ENCODE measurements around the gene RAMACL.
"Not testable (repeated sequence)": the region's sequence is repeated elsewhere in the genome, so short reads cannot be mapped to it uniquely, and the experiment has no call there.

Gene RAMACL

DNA sequence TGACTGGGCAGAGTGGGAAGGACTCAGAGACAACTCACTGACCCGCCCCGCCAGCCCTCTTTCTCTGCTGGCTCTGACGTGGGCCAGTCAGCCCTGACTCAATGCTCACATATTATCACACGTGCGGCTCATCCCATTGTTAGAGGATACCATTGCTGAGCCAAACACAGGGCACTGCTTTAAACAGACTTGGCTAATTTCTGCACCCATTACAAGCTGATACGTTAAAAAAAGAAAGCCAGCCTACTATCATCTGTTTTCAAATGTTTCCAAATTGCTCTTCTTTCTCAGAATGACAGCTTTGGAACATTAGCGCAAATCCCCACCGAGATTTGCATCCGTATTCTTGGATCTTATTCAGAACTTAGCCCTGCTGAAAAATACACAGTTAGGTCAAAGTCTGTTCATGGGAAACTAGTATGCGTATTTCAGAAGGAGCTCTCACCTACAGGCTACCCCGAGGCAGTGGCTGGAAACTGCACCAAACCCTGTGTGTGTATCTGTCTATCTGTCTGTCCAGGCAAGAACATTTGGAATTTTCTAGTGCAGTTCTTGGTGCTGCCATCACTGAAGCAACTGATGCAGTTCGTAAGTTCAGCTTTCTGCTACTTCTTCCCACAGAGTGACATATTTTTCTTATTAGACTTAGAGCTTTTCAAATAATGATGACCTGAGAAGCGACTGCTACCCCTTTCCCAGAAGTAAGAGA lies 32.8 kb downstream of the RAMACL start:
- DNase-seq, result no peak

DNA sequence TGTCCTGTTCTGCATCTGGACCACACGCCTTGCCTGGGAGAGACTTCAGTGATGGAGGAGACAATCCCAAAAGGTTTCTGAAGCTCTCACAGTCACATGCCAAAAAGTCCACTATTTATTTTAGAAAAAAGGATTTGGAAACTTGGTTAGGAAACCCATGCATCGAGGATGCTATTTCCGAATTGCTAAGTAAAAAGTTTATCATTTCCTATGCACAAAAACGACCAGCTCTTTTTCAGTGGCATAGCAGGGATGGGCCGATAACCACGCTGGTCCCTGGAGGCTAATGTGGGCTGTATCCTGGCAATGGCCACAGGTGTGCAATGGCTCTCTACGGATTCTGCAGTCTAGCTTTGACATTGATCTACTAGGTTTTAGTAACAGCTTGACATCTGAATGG lies 33.9 kb downstream of the RAMACL start:
- DNase-seq, result no peak

DNA sequence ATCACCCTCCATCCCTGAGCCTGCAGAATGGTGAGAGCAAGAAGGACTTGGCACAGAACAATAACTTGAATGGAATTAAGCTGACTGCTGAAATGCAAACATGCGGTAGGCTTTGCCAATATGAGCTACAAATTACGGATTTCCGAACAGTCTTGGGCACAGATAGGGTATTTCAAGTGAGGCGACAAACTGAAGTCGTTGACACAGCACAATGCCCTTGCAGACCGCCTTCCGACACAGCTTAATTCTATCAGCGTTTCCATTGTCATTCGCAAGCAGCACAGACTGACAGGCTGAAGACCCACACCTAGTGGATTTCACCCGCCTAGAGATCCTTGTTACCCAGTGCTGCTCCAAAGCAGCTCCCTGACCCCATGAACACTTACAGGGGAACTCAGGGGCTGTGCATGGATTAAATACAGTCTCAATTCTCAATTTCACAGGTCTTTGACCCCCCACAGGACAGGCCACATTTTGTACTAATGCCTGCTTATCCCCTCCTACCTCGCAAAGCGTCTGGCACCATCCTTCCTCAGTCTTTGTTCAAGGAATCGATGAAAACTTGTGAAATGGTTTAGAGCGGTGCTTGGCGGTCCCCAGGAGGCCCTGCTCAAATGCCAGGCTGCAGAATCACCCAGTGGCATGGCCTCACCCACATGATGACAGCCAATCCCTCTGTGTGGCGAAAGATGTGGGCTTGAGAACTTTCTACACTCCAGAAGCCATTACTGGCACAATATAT lies 34.6 kb downstream of the RAMACL start:
- DNase-seq, result no peak

DNA sequence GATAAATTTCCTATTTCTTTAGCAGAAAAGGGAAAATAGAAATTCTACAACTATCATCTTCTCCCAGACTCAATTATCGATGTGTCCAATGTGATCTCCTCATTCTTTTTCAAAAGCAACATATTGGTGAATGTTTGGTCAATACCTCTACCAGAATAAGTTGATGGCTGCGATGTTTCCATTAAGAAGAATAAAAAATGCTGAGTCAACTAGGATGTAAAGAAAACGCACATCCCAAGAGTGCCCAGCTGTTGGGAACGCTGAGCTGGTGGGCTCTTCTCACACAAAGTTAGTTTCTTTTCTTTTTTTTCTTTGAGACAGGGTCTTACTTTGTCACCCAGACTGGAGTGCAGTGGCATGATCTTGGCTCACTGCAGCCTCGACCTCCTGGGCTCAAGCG lies 39.8 kb downstream of the RAMACL start:
- no peak for DNase-seq

DNA sequence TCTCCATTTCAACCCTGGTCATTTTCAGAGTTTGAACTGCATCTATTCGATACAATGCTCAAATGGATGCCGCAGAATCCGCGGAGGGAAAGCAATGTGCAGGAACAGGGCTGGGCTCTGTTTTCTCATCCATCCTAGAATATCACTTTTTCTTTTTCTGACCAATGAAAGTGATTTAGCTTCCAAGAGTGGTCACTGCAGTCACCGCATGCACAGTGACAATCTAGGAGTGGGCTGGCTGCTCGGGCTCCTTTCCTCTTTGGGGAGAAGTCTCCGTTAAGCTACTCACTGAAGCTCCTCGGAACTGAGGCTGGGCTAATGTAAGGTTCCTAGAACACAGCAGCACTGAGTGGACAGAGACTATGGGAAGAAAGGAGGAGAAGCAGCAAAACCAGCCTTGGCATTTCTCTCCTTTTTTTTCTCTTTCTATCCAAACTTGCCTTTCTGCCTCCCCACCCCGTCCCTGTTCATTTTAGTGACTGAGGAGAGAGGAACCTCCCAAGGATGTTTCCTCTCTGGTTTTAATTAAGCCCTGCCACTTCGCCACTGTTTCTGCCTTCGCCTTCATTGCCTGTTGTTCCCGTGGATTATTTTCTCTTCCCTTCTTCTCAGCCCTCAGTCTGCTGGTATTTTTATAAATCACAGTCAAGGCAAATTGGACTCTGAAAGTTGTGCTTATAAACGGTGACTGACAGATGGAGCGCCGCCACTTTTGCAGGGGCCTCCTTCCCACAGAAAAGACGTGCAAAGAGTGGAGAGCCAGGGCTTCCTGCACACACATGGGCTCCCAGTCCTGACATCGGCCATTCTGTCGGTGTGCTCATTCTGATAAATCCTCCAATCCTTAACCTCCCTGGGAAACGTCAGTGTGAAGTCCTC lies 41.1 kb downstream of the RAMACL start:
- DNase-seq, result no peak

DNA sequence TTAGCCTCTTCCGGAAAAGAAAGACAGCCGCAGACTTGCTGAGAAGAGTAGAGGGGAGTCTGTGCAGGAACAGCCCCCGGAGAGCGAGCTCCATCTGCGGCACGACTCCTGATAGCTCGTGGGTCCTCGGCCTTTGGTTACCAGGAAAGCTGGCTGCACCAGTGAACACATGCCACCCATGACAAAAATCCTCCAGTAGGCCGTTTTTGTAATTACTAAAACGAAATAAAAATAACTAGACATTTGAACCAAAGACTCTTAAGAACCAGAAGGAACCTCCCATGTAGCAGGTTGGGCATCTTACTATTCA lies 42.2 kb downstream of the RAMACL start:
- no peak for DNase-seq

DNA sequence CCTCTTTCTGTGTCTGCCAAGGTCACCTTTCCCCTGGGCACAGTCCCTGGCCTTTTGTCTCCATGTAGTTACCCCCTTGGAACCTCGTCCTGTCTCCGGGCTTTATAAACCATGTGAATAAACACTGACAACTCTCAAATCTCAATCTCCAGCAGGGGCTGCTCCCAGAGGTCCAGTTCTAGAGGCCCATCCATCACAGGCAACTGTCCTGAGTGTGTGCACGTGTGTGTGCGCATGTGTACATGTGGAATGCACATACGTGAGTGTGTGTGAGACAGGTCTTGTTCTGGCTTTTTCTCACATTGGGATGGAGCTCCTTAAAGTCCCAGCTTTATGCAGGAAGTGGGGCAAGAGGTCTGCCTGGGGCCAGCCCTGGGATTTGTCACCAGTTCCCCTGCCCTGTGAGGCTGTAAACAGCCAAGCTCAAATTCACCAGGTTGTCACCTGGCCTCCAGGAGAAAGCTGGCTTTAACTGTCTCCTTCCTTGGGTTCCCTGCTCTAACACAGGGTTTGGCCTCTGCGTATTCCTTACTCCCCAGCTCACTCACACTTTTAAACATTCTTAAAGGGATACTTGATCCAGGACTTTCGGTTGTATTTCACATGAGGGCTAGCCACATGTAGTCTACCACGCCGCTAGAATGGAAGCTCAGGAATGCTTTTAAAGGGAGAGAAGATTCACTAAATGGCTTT lies 42.7 kb downstream of the RAMACL start:
- no peak for DNase-seq

DNA sequence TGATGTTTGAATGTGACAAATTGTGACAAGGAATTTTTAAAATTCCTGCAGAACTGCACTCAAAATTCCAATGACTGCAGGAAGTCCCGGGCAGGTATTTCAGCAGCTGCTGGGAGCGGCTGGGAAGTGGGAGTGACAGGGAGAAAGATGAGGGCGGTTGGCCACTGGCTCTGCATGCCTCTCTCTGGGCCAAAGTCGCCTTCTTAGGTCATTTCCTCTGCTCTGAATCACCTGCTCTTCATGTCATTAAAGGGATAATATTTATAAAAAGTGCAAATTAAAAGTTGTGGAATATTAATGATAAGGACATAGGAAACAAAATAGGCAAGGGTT lies 43.9 kb downstream of the RAMACL start:
- DNase-seq, result no peak

DNA sequence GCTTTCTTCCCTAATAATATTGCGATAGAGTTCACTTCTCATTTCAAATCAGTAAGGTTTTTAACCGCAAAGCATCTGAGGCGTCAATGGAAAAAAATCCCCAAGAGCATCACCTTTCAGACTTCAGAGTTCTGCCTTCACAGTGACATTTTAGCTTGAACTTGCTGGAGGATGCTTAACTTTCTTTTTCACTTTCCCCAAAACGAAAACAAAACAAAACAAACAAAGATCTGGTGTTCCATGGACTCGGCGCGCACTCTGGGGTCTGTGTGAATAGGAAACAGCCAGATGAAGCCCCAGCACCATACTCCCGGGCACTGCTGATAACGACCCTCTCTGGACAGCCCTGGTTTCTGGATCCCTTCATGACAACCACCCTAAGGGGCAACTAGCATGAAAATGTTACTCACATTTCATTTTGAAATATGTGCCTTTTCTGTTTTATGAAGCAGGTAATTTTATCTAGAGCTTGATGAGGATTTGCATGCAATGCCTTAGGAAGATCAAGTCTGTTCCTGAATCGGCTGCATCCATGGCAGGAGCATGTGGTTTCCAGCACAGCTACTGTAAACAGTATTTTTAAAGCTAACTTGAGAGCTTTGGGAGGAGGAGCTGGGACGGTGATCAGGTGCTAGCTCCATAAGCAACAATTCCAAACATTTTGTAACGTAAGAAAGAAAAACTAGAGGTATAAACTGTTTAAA lies 44.5 kb downstream of the RAMACL start:
- peak; percentile 25 for DNase-seq

DNA sequence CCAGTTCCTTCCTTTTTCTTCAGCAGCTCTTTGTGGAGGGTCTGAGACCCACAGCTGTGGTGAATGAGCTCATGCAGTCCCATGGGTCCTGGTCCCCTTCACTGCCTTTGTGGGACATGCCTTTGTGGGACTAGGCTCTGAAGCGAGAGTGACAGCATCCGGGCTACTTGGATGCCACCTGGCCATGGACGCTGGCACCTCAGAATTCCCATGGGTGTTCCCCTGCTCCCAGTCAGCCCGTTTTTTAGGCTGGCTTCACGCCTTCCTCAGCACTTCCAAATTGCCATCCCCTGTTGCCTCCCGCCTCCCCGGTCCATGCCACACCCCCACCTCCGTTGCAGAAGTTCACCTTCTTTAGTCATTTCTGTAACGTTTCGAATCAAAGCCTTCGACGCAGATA lies 45.1 kb downstream of the RAMACL start:
- DNase-seq, result no peak

DNA sequence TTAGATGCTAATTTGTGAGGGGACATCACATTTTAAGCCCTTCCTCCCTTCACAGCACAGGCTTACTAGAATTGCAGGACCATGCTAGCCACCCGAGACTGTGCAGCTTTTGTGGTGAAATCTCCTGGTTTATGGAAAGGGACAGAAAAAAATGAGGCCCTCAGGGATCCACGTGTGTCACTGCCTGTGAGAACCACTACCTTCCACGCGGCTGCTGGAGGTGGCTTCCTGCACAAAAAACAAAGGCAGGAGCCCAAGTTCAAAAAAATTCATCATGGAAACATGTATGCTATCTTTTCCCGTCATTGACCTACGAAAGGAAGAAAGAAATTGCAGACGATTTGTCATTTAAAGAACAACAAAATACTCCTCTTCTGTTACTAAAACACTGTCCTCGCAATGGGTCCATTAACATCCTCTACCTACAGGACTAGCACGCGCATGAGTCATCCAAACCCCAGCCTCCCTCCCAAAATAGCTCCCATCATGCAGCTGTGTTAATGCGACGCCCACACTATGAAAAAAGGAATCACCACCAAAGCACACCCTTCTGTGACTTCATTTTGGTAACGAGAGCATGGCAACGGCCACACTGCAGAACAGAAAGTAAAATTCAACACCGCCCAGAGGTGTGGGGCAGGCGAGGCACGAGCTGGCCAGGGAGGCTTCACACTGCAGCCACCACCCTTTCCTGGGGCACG lies 45.7 kb downstream of the RAMACL start:
- DNase-seq, result peak; percentile 72

DNA sequence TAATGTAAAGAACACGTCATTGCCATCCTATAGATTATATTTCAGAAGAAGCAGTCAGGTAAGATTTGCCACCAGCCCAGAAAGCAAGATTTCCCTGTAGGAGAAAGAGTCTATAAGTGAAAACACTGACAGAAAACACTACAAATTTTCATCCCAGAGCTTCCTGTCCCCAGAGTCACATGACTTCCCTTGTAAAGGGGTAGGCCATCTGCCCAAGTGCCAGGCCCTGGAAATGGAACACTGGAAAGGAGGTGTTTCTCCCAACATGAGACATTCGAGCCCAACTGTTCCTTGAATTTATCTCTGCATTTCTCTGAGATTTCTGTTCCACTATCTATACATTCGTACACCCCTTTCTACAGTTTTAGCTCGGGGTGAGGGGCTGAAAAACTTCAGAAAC lies 46.9 kb downstream of the RAMACL start:
- no peak for DNase-seq

DNA sequence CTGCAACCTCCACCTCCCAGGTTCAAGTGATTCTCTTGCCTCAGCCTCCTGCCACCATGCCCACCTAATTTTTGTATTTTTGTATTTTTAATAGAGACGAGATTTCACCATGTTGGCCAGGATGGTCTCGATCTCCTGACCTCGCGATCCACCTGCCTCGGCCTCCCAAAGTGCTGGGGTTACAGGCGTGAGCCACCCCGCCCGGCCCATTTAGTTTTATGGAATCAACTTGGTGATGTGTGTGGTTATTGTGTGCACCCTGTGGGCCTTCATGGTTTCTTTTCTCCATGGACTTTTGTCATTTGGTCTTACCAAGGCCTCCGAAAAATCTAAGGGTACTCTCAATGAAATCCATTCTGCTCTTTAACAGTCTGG lies 47.5 kb downstream of the RAMACL start:
- not testable (repeated sequence) for DNase-seq

DNA sequence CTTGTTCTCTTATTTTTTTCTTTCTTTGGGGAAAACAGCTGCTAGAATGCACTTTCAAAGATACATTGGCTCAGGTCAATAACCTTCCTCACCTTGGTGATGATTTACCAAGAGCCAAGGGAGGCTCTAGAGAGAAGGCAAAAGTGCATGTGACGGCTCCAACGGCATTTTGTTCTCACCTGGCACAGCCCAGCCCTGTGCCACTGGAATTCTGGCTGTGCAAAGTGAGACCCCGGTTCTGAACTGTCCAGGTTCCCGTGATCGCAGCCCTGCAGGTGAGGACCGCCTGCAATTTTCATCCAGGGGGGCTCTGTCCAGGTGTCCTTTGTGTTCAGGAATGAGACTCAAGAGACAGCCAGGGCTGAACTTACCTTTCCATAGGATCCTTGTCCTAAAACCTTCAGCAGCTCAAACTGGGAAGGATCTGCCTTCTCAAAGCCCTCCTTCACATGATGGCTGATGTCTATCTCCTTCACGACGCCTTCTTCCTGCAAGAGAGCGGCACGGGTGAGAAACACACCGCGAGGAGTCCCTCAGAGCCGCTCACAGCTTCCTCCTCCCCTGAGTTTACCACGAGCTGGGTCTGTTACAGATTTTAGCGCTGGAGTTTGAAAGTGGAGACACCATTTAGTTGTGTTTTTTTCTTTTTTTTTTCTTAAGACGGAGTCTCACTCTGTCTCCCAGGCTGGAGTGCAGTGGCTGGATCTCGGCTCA lies 48.0 kb downstream of the RAMACL start:
- DNase-seq, result no peak

DNA sequence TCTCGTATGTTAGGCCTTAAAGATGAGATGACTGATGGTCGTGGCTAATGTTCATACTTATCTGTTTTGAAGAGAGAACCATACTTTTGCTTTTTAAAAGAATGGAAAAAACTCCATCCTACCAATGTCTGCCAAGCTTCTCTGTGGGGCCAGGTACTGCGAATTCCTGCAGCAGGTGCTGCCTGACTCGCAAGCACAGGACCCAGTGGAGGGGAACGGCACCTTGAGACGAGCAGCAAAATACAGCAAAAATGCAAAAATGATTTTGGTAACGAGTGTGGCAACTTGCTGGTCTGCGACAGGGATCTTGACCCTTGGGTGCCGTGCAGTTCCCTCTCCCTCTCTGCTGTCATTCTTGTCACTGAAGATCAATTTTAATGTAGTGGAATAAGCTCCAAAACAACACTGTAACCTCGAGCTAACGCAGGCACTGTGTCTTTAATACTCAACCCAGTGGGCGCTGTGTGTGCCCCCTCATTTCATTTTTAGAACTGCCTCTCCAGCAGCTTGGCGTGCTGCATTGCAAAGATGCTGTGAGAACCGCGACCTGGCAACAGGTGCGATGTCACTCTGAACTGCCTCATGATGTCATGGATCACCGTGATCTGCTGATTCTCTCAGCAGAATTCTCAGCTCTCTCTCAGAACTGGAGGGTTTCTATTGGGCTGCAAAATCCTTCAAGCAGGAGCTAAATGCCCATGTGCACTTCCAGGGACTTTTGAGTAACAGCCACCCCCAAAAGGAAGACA lies 51.6 kb downstream of the RAMACL start:
- no peak for DNase-seq

DNA sequence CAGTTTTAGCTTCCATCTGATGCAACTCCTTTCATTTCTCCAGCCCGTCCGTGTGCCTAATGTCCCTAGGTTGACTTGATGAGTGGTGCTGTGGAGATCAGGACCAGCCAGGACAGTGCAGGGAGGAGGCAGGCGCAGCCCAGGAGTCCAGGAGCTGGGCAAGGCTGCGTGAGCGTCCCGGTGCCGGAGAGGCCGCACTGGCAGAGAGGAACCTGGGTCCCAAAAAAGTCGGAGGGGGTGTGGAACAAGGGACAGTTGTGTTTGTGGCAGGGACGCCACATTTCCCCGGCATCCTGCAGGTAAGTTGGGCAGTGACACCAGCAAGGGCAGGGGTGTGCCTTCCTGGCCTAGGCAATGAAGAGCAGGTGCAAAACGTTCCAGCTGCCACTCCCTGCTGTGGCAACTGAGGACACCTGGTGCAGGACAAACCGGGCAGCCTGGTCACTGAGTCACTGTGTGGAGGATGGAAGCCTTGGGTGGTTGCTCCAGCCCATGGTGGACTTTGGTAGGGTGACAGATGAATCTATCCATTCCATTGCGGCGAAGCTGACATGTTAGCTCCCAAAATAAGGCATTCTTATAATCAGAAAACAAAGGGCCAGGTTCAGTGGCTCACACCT lies 53.2 kb downstream of the RAMACL start:
- no peak for DNase-seq

Data from central memory CD4-positive, alpha-beta T cell (primary cell).